ENCODE data around the gene PTCH2.
A peak's percentile ranks its signal among the peaks of the same experiment; 100 is the strongest.
"Not testable (repeated sequence)": the region's sequence is repeated elsewhere in the genome, so short reads cannot be mapped to it uniquely, and the experiment has no call there.

The PTCH2 gene

GRCh38 chr1:44817771-44818495 lies 25.1 kb downstream of the PTCH2 start:
- DNase-seq, result no peak

- no peak for DNase-seq
These were observed 25.7 kb downstream of the PTCH2 start for GRCh38 chr1:44817307-44817706.

- not testable (repeated sequence) for DNase-seq
These were observed 27.1 kb downstream of the PTCH2 start for GRCh38 chr1:44815926-44816325.

GRCh38 chr1:44812822-44813543 lies 30.1 kb downstream of the PTCH2 start:
- no peak for DNase-seq

GRCh38 chr1:44811234-44811633 lies 31.8 kb downstream of the PTCH2 start:
- no peak for DNase-seq

- not testable (repeated sequence) for DNase-seq
These were observed 32.3 kb downstream of the PTCH2 start for GRCh38 chr1:44810762-44811105.

- peak; percentile 73 for DNase-seq
These were observed 32.8 kb downstream of the PTCH2 start for GRCh38 chr1:44810101-44810761.

- peak; percentile 90 for DNase-seq
These were observed 33.8 kb downstream of the PTCH2 start for GRCh38 chr1:44808938-44809917.

GRCh38 chr1:44808063-44808937 lies 34.8 kb downstream of the PTCH2 start, which contains the start of gene BTBD19:
Gene BTBD19, plus strand, starts transcription at chr1:44808523. Its CDS starts 298 bp downstream, at chr1:44808821.
- peak; percentile 75 for DNase-seq

- peak; percentile 94 for DNase-seq
These were observed 35.5 kb downstream of the PTCH2 start for GRCh38 chr1:44807364-44808062.

GRCh38 chr1:44806704-44807363 lies 36.2 kb downstream of the PTCH2 start, which contains the start of gene DYNLT4:
Gene DYNLT4, minus strand, starts transcription at chr1:44807351. Its CDS starts 683 bp downstream, at chr1:44806668.
- no peak for DNase-seq

GRCh38 chr1:44806025-44806703 lies 36.9 kb downstream of the PTCH2 start:
- DNase-seq, result no peak

GRCh38 chr1:44805311-44806024 lies 37.6 kb downstream of the PTCH2 start:
- no peak for DNase-seq

- no peak for DNase-seq
These were observed 39.5 kb downstream of the PTCH2 start for GRCh38 chr1:44803312-44804095.

- no peak for DNase-seq
These were observed 40.1 kb downstream of the PTCH2 start for GRCh38 chr1:44803062-44803311.

GRCh38 chr1:44802306-44803061 lies 40.6 kb downstream of the PTCH2 start:
- DNase-seq, result no peak

- DNase-seq, result peak; percentile 72
These were observed 41.4 kb downstream of the PTCH2 start for GRCh38 chr1:44801491-44802305.
